HepG2 (cell line): ENCODE data around the gene SLC16A5. TPM values are rescaled to one million over a fixed set of nuclear protein-coding genes. Genes with fewer than 3 reads are reported as not detected.

Experiments
- ATRX ChIP-seq: sonication (generic); formaldehyde crosslinking; IDR thresholded peaks from 2 replicates; pipeline ENCODE4 v1.4.0; 2020; ENCODE audit warnings: missing genetic modification reagents, borderline replicate concordance
- EEA1 ChIP-seq: sonication (generic); formaldehyde crosslinking; IDR thresholded peaks from 2 replicates; pipeline ENCODE4 v1.5.1; 2020; ENCODE audit warnings: mild to moderate bottlenecking, missing genetic modification reagents, borderline replicate concordance
- HDAC6 ChIP-seq: fragments of 200-600 bp; sonication (generic); IDR thresholded peaks from 2 replicates; pipeline ENCODE4 v1.7.0; 2017; ENCODE audit warnings: mild to moderate bottlenecking, antibody characterized with exemption, low read length, low read depth
- KDM5B ChIP-seq: sonication (generic); formaldehyde crosslinking; IDR thresholded peaks from 2 replicates; pipeline ENCODE4 v1.4.0; 2020; ENCODE audit warnings: missing genetic modification reagents, mild to moderate bottlenecking, borderline replicate concordance
- MAF1 ChIP-seq: sonication (generic); formaldehyde crosslinking; IDR thresholded peaks from 2 replicates; pipeline ENCODE4 v1.5.0; 2020; ENCODE audit warnings: missing genetic modification reagents, borderline replicate concordance
- MXD4 ChIP-seq: IDR thresholded peaks from 2 replicates; pipeline ENCODE4 v1.6.1; 2016; ENCODE audit warnings: mild to moderate bottlenecking, missing biosample characterization, missing genetic modification reagents
- NR2F2 ChIP-seq: IDR thresholded peaks from 2 replicates; pipeline ENCODE4 v1.6.1; 2012; ENCODE audit warnings: low read depth, inconsistent platforms, borderline replicate concordance
- PAWR ChIP-seq: sonication (generic); formaldehyde crosslinking; IDR thresholded peaks from 2 replicates; pipeline ENCODE4 v1.4.0; 2020; ENCODE audit warnings: missing genetic modification reagents, mild to moderate bottlenecking, borderline replicate concordance
- XBP1 ChIP-seq: sonication (generic); formaldehyde crosslinking; IDR thresholded peaks from 2 replicates; pipeline ENCODE4 v1.5.0; 2020; ENCODE audit warnings: missing genetic modification reagents
- ZNF121 ChIP-seq: sonication (generic); formaldehyde crosslinking; IDR thresholded peaks from 2 replicates; pipeline ENCODE4 v1.5.0; 2020; ENCODE audit warnings: mild to moderate bottlenecking, missing genetic modification reagents
- ZNF20 ChIP-seq: sonication (generic); formaldehyde crosslinking; IDR thresholded peaks from 2 replicates; pipeline ENCODE4 v1.4.0; 2020; ENCODE audit warnings: mild to moderate bottlenecking, moderate library complexity, missing genetic modification reagents
- ZNF230 ChIP-seq: sonication (generic); formaldehyde crosslinking; IDR thresholded peaks from 2 replicates; pipeline ENCODE4 v1.4.0; 2020; ENCODE audit warnings: mild to moderate bottlenecking, missing genetic modification reagents
- ZNF292 ChIP-seq: sonication (generic); formaldehyde crosslinking; IDR thresholded peaks from 2 replicates; pipeline ENCODE4 v1.8.1; 2022; ENCODE audit warnings: mild to moderate bottlenecking, low read depth, missing genetic modification reagents, borderline replicate concordance
- ZNF569 ChIP-seq: sonication (generic); formaldehyde crosslinking; IDR thresholded peaks from 2 replicates; pipeline ENCODE4 v1.5.0; 2020; ENCODE audit warnings: mild to moderate bottlenecking, missing genetic modification reagents, moderate library complexity, borderline replicate concordance
- ZNF572 ChIP-seq: sonication (generic); formaldehyde crosslinking; IDR thresholded peaks from 2 replicates; pipeline ENCODE4 v1.5.1; 2020; ENCODE audit warnings: mild to moderate bottlenecking, missing genetic modification reagents
- ZNF720 ChIP-seq: sonication (generic); formaldehyde crosslinking; IDR thresholded peaks from 2 replicates; pipeline ENCODE4 v1.4.0; 2020; ENCODE audit warnings: missing genetic modification reagents
- ZSCAN21 ChIP-seq: sonication (generic); formaldehyde crosslinking; IDR thresholded peaks from 2 replicates; pipeline ENCODE4 v1.8.0; 2022; ENCODE audit warnings: mild to moderate bottlenecking, missing genetic modification reagents, moderate library complexity, borderline replicate concordance
- polyA plus RNA-seq, 8 experiments: library from polyadenylated mRNA; depleted of rRNA in 3 of 8; stranded (reverse) in 7 of 8; unstranded in 1 of 8; fragments of >200 nt; fragmentation: Illumina TruSeq in 4 of 8; extraction: Trizol in 4 of 8; gene quantifications; 2 replicates each; pipeline versions ENCODE4 v1.2.1 to v1.2.3, GENCODE V29; 2011 to 2016; ENCODE audit warnings: low read depth in 4 of 8, missing spikeins in 1 of 8, mixed read lengths in 1 of 8; ENCODE audit not compliant: insufficient read depth in 1 of 8
- total RNA-seq, 5 experiments: library from RNA; depleted of rRNA; stranded (reverse); fragments of >200 nt; fragmentation: Illumina TruSeq; extraction: Trizol; gene quantifications; 2 replicates each; pipeline ENCODE4 v1.2.3, GENCODE V29; 2016; ENCODE audit warnings: low read depth in 1 of 5
- TF ChIP-seq, protein P1 (sequence below): IDR thresholded peaks from 2 replicates; pipeline ENCODE4 v1.6.1; 2018; ENCODE audit warnings: missing genetic modification reagents, mild to moderate bottlenecking, missing compliant biosample characterization
- TF ChIP-seq, protein P2 (sequence below): sonication (generic); formaldehyde crosslinking; IDR thresholded peaks from 2 replicates; pipeline ENCODE4 v1.9.0; 2021; ENCODE audit warnings: missing genetic modification reagents, mild to moderate bottlenecking, borderline replicate concordance
- TF ChIP-seq, protein P3 (sequence below): IDR thresholded peaks from 2 replicates; pipeline ENCODE4 v1.4.0; 2020; ENCODE audit warnings: mild to moderate bottlenecking, missing genetic modification reagents

SLC16A5 gene
- total and polyA plus RNA-seq, 2 of the 13 experiments (the other 11 are each of a cell fraction or from before 2014, with no cell fraction given): 0.69 to 5.6 TPM

DNA sequence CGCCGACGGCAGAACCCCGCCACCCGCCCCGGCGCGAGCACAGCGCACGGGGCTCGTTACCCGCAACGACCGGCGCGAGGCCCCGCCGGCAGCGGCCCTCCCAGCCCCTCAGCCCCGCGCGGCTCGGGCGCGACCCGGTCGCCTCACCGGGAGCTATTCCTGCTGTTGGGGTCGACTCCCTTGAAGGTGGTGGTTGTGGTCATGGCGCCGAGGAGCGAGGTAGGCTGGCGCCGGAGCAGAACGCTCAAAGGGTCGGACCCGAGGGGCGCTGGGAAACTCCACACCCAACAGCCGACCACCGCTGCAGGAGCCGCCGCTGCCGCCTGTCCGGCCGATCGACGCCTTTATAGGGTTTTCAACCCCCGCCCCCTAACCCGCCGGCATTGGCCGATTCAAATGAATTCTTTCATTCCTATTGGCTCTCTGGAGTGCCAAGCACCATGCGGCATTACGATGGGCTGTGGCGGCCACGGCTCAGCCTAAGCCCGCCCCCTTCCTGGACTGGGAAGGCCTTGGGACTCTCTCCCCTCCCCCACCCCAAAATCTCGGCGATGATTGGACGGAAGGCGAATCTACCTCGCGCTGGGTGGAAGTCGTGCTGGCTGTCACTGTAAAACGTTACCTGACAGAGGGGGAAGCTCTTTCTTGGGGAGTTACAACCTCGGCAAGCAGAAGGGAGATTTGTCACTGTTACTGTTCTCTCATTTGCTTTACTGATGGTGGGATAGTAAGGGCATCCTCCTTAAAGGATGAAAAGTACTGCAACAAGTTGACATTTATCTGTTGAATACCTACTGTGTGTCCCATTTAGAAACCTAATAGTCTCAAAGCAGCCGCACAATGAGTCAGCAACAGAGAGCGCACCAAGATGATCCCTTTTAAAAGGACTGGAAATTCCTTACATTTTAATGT is 66.7 kb downstream of the SLC16A5 start, which contains the start of gene JPT1 (continued):
- TF ChIP-seq, protein P1, sequence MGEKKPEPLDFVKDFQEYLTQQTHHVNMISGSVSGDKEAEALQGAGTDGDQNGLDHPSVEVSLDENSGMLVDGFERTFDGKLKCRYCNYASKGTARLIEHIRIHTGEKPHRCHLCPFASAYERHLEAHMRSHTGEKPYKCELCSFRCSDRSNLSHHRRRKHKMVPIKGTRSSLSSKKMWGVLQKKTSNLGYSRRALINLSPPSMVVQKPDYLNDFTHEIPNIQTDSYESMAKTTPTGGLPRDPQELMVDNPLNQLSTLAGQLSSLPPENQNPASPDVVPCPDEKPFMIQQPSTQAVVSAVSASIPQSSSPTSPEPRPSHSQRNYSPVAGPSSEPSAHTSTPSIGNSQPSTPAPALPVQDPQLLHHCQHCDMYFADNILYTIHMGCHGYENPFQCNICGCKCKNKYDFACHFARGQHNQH (CRISPR knock-in tag): peak; percentile 90
- TF ChIP-seq ATRX (CRISPR knock-in tag) (no peak), ZNF121 (CRISPR knock-in tag) (0 out of 2 replicates have a peak, but pooled peaks have one; percentile 16), ZNF572 (CRISPR knock-in tag) (peak; percentile 41; the same call in 1 of the 2 replicates), ZNF720 (CRISPR knock-in tag) (no peak), NR2F2 (no peak), ZSCAN21 (peak; percentile 93), ZNF569 (no peak), EEA1 (CRISPR knock-in tag) (peak; percentile 58; the same call in 1 of the 2 replicates), ZNF230 (peak; percentile 77; the same call in 1 of the 2 replicates), MAF1 (no peak), PAWR (CRISPR knock-in tag) (no peak), XBP1 (CRISPR knock-in tag) (no peak), MXD4 (CRISPR knock-in tag) (peak; percentile 81), ZNF20 (CRISPR knock-in tag) (no peak), HDAC6 (no peak), KDM5B (CRISPR knock-in tag) (peak; percentile 93; the same call in 1 of the 2 replicates), ZNF292 (CRISPR knock-in tag) (peak; percentile 80)
- TF ChIP-seq, protein P2, sequence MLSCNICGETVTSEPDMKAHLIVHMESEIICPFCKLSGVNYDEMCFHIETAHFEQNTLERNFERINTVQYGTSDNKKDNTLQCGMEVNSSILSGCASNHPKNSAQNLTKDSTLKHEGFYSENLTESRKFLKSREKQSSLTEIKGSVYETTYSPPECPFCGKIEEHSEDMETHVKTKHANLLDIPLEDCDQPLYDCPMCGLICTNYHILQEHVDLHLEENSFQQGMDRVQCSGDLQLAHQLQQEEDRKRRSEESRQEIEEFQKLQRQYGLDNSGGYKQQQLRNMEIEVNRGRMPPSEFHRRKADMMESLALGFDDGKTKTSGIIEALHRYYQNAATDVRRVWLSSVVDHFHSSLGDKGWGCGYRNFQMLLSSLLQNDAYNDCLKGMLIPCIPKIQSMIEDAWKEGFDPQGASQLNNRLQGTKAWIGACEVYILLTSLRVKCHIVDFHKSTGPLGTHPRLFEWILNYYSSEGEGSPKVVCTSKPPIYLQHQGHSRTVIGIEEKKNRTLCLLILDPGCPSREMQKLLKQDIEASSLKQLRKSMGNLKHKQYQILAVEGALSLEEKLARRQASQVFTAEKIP (CRISPR knock-in tag): no peak
- TF ChIP-seq, protein P3, sequence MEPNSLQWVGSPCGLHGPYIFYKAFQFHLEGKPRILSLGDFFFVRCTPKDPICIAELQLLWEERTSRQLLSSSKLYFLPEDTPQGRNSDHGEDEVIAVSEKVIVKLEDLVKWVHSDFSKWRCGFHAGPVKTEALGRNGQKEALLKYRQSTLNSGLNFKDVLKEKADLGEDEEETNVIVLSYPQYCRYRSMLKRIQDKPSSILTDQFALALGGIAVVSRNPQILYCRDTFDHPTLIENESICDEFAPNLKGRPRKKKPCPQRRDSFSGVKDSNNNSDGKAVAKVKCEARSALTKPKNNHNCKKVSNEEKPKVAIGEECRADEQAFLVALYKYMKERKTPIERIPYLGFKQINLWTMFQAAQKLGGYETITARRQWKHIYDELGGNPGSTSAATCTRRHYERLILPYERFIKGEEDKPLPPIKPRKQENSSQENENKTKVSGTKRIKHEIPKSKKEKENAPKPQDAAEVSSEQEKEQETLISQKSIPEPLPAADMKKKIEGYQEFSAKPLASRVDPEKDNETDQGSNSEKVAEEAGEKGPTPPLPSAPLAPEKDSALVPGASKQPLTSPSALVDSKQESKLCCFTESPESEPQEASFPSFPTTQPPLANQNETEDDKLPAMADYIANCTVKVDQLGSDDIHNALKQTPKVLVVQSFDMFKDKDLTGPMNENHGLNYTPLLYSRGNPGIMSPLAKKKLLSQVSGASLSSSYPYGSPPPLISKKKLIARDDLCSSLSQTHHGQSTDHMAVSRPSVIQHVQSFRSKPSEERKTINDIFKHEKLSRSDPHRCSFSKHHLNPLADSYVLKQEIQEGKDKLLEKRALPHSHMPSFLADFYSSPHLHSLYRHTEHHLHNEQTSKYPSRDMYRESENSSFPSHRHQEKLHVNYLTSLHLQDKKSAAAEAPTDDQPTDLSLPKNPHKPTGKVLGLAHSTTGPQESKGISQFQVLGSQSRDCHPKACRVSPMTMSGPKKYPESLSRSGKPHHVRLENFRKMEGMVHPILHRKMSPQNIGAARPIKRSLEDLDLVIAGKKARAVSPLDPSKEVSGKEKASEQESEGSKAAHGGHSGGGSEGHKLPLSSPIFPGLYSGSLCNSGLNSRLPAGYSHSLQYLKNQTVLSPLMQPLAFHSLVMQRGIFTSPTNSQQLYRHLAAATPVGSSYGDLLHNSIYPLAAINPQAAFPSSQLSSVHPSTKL (CRISPR knock-in tag): no peak
